Activated naive CD4-positive, alpha-beta T cell treated with Interleukin-2 at 50 U/mL for 16 hours (primary cell): ENCODE results near the gene WDR62.
"Not testable (repeated sequence)": the region's sequence is repeated elsewhere in the genome, so short reads cannot be mapped to it uniquely, and the experiment has no call there.

Experiments used
- DNase-seq: peaks from one replicate; pipeline ENCODE4 v3.0.0-alpha.2; 2020

WDR62 gene

DNA sequence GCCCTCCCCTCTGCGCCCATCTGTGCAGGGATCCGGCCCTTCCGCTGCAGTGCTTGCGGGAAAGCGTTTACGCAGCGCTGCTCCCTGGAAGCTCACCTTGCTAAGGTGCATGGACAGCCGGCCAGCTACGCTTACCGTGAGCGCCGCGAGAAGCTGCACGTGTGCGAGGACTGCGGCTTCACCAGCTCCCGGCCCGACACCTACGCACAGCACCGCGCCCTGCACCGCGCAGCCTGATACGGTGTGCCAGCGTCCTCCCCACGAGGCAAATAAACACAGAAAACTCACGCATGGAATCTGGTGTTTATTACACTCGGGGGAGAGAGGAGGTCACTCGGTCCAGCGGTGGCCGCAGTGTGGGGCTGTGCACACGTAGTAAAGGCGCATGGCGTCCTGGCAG, 58.7 kb downstream of the WDR62 start:
- DNase-seq = no peak

DNA sequence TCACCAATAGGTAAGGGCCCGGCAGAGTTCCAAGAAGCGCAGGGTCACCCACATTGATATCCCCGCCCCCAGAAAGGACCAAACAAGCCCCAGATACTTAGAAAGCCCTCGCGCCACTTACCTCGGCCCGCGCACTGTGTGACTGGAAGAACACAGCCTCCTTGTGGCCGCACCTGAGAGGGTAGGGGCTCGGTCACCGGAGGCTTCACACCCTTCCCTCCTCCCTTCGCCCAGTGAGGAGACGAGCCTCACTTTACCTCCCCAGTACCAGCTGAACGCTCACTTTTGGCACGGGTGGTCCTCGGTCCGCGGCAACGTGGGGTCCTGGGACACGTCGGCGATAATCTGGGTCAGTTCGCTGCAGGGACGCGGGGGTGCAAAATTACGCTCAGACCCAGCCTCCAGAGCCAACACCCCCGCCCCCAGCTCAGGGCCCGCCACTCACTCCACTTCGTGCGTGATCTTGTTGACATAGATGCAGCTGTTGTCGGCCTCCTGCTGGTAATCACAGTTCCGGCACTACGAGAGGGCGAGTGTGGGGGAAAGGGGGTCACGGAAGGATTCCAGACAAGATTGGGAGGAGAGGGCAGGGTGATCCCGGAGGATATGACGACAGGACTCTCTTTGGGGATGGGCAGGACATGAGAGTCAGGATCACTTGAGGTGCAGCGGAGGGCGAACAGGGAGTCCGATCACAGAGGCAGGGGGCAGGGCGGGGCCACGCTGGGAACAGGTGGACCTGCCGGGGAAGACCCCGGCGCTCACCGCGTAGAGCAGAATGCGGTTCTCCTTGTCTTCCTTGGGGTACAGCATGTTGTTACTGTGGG, 59.4 kb downstream of the WDR62 start:
- peak; percentile 23 for DNase-seq

DNA sequence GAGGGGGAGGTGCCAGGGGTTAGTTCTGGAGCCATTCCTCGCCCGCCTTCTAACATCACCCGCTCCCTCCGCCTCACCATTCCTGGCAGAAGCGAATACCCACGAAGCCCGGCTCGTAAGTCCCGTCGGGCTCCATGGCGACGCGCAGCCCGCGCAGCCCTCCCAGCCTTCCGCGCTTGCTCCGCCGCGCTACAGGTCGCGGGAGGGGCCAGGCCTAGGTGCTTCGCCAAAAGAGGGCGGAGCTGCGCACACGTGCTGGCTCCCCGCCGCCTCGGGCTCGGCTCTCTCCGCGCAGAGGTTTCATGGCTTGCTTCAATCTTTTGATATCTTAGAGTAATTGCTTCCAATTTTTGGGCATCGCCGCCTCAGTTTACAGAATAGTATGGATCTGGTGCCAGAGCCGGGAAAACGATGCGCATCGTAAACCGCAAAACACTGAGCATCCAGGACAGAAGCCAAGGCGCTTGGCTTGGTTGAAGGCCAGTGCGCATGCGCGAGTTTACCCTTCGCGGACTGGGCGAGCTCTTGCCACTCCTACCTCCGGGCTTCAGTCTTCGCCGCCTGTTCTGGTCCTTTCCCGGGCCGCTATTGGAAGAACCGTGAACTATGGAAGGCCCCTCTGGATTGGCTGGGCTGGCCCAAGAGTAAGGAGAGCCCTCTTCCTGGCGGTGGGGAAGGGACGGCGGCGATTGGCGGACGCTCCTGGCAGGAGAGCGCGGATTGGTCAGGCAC, 60.2 kb downstream of the WDR62 start, which contains the start of gene POLR2I:
TSS of gene POLR2I (minus strand) at position 155 of the 732 bp plus-strand sequence. CDS start at position 136, 19 bp downstream.
- DNase-seq = peak; percentile 98

DNA sequence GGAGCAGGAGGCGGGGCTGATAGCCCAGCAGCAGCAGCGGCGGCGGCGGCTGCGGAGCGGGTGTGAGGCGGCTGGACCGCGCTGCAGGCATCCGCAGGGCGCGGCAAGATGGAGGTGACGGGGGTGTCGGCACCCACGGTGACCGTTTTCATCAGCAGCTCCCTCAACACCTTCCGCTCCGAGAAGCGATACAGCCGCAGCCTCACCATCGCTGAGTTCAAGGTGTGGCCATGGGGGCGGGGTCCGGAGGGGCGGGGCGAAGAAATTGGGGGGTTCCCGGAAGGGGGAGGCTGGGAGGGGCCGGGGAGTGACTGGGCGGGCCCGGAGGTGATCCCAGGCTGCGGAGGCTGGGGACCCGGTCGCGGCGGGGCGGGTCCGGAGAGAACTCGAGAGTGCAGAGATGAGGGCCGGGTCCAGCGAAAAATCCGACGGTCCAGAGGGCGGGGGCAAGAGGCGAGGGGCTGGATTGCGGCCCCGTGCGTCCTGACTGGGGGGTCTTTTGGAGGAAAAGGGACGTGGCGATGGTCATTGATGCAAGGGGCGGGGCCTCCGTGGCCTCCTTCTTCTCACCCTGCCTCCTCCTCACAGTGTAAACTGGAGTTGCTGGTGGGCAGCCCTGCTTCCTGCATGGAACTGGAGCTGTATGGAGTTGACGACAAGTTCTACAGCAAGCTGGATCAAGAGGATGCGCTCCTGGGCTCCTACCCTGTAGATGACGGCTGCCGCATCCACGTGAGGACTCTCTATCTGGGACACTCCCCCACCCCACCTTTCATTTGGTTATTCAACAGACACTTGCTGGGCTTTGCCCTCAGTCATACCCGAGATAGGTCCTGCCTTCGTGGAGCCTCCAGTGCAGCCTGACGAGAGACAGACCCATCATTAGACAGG, 61.0 kb downstream of the WDR62 start, which contains the start of gene TBCB:
TSS of gene TBCB (plus strand) at position 16 of the 891 bp plus-strand sequence. CDS start at position 109, 93 bp downstream.
- peak; percentile 89 for DNase-seq

DNA sequence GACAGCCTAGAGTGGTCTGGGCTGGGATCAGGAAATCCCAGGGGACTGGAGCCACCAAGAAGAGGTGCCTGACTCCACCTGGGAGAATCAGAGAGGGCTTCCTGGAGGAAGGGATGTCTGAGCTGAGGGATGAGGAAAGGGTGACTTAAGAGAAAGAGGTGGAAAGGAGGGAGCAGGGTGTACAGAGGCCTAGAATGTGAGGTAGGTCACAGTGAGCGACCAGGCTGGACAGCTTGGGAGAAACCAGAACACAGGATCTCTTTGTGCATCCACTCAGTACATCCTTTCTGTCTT, 61.6 kb downstream of the WDR62 start:
- DNase-seq = no peak

DNA sequence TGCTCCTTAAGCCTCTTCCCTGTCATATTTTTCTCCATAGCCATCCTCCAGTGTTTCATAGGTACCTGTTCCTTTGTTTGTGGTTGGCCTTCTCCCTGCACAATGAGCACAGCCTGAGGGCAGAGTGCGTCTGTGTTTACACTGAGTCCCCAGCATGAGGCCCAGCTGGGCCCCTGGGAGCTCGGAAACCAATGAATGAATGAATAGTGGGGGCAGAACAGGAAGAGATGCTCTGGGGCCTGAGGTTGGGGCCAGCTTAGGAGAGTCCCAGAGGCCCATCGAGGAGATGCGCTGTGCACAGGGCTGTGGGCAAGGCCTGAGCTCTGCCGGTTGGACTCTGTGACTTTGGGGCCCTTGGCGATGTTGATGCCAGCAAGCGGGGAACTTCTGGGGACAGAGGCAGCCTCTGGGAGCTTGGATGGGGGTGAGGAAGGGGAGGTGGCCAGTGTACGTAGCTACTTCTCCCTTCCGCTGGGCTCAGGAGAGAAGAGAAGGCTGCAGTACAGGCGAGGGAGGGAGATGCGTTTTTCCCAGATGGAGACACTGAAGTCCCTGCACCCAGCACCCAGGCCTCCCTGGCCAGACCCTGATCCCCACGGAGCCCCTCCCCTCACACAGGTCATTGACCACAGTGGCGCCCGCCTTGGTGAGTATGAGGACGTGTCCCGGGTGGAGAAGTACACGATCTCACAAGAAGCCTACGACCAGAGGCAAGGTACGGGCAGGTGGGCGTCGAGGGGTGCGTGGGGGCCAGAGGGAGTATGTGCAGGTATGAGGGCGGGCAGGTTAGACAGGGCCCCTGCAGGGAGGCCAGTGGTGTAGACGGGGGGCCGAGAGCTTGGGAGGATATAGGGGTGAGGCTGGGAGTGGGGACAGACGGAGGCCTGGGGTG, 65.6 kb downstream of the WDR62 start:
- DNase-seq = no peak

DNA sequence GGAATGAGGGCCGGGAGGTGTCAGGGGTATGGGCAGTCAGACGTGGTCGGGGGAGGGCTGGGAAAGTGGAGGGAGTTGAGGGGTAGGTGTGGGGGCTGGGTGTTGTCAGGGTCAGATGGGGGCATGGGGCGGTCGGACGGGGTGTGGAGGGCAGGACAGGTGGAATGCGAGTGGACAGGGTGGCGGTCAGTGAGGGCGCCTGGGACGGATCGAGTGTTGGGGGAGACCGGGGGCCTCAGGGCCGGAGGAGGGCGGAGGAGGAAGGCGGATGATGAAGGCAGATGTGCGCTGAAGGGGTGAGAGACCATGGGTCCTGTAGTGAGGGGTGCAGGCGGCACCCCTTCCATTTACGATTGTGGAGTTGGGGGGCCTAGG, 66.3 kb downstream of the WDR62 start:
- no peak for DNase-seq

DNA sequence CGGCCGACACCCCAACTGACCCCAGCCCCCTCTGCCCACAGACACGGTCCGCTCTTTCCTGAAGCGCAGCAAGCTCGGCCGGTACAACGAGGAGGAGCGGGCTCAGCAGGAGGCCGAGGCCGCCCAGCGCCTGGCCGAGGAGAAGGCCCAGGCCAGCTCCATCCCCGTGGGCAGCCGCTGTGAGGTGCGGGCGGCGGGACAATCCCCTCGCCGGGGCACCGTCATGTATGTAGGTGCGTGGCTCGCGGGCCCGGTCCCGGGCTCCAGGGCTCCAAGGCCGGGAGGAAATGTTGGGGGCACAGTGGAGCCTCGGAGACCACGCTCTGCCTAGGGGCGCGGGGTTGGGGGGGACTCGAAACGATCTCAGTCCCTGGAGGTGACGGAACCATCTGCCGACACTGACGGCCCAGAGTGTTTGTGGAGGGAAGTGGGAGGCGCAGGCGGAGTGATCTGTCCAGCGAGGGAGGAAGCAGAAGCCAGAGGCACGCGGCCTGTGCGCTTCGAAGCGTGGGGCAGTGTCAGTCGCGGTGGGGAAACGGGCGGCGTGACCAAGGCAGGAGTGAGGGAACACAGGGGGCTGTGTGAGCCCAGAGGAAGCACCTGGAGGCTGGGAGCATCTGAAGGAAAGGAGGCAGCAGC, 66.9 kb downstream of the WDR62 start:
- no peak for DNase-seq

DNA sequence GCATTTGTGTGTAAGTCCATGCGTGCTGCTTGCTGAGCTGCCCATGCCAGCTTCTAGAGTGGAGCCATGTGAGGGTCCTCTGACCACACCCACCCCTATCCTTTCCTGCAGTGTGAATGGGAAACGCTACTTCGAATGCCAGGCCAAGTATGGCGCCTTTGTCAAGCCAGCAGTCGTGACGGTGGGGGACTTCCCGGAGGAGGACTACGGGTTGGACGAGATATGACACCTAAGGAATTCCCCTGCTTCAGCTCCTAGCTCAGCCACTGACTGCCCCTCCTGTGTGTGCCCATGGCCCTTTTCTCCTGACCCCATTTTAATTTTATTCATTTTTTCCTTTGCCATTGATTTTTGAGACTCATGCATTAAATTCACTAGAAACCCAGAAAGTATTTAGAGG, 70.9 kb downstream of the WDR62 start:
- DNase-seq = peak; percentile 12

DNA sequence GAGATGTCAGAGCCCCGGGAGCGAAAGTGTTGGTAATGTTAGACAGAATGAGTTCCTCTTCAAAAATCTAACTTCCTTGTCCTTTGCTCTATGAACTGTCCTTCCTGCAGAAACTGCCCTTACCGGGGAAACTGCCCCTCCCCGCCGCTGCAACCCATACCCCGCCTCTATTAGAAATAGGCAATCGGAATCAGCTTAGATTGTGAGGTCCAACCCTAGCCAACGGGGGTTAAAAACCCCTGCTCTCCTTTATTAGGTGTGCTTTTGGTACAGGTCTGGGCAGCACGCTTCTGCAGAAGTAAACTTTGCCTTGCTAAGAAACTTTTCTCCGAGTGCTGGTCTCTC, 73.7 kb downstream of the WDR62 start:
- DNase-seq = no peak

DNA sequence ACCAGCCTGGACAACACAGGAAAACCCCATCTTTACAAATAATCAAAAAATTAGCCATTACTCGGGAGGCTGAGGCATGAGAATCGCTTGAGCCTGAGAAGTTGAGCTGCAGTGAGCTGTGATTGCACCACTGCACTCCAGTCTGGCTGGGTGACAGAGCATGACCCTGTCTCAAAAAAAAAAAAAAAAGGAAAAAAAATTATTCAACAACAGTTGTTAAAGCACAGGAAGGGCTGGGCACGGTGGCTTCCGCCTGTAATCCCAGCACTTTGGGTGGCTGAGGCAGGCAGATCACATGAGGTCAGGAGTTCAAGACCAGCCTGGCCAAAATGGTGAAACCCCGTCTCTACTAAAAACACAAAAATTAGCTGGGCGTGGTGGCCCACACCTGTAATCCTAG, 76.5 kb downstream of the WDR62 start:
- DNase-seq = not testable (repeated sequence)

DNA sequence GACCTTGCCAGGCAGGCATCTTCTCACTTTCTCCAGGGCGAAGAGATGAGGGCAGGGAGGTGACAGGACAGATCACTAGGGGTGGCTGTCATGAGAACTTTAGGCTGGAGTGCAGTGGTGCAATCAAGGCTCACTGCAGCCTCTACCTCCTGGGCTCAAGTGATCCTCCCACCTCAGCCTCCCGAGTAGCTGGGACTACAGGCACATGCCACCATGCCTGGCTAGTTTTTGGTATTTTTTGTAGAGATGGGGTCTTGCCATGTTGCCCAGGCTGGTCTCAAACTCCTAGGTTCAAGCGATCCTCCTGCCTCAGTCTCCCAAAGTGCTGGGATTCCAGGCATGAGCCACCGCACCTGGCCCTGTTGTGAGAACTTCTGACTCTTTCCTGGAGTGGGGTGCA, 80.2 kb downstream of the WDR62 start:
- not testable (repeated sequence) for DNase-seq

DNA sequence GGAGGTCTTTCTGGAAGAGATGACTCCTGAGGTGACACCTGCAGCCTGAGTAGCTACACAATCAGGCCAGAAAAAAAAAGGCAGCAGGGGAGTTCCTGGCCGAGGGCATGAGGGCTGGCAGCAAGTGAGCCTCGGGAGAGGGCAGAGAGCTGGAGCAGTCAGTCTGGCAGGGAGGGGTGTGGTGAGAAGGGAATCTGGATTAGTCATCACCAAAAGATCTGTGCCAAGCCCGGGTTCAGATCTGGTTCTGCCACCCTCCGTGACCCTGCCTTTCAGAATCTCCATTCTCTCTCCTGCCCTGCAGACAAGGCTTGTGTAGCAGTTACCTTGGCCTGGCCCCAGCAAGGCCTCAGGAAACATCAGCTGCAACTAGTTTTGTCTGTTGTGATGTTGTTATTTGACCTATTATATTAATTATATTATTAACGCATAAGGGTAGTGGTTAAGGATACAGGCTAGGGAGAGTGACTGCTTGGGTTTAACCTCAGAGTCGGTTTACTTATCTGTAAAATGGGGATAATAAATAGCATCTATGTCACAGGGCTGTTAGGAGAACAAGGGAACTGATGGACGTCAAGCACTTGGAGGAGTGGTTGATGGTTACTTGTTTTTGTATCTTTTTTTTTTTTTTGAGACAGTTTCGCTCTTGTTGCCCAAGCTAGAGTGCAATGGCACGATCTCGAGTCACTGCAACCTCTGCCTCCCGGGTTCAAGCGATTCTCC, 82.4 kb downstream of the WDR62 start:
- no peak for DNase-seq

DNA sequence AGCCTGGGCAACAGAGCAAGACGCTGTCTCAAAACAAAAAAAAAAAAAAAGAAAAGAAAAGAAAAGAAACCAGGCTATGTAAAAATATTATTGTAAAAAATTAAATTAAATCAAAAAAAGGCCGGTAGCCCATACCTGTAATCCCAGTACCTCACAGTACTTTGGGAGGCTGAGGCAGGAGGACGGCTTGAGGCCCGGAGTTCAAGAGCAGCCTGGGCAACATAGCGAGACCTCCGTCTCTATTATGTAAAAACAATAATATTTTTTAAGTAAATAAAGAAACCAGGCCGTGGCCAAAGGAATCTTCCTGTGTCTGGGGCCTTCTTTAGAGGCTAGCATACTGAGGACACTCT, 84.4 kb downstream of the WDR62 start:
- no peak for DNase-seq

DNA sequence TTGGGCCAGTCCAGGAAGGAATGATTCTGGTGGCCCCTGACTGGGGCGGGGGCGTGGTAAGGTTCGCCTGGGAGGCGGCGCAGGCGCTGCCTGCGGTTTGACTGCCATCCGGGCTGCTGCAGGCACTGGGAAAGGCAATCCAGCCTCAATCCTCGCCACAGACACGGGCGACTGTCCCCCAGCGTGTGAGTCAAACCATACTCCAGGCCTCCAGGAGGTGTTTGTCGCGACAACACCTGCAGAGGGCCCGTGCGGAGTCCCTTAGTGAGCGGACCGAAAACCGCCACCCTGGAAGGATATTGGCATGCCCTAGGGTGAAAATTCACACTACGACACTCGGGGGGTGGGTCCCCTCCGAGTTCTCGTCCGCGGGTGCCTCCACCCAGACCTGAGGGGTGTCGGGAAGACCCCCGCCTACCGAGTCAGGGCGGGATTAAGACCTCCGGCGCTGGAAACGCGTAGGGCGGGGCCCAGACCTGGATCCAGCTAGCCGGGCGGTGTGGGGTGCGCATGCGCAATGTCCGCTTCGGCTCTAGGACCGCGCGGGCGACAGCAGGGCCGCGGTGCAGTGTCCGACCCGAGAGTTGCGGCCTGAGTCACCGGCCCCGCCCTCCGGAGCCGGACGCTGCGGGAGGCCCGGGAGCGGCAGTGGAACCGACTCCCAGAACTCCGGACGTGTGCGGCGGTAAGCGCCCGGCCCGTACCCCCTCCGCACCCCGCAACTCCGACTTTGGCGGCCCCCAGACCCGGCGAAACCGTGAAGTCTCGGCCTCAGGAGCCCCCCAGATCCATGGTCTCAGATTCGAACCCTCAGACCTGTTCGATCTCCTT, 85.0 kb downstream of the WDR62 start, which contains the start of gene CAPNS1:
TSS of gene CAPNS1 (plus strand) at position 594 of the 831 bp plus-strand sequence. CDS start 946 bp downstream, outside the sequence.
- peak; percentile 91 for DNase-seq

DNA sequence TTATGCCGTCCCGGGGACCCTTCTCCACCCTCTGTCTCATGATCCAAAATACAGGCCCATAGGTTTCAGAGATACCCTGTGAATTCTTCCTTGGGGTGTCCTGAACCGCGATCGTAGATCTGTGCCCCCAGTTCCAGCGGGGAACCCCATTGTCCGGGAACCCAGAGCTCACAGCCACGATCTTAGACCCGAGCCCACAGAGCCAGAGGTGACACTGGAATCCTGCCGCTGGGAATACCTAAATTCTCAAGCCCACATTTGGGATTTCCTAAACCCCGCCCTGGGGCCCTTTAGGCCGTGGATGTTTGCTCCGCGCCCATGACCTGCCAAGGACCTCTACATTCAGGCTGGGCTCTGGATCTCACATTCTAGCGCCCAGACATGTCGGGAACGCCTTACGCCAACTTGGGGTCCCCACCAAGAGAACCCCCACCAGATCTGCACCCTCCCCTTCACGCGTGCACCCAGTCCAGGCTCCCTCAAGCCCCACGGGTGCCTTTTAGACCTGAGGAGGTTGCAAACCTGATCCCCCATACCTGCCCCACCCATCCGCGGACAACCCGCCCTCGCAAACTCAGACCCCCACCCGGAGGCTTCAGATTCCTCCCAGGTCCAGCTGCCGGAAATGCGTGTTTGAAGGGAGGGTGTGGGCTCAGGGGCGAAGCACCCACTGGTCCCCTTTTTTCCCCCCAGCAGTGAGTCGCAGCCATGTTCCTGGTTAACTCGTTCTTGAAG, 85.8 kb downstream of the WDR62 start:
- DNase-seq = peak; percentile 45

DNA sequence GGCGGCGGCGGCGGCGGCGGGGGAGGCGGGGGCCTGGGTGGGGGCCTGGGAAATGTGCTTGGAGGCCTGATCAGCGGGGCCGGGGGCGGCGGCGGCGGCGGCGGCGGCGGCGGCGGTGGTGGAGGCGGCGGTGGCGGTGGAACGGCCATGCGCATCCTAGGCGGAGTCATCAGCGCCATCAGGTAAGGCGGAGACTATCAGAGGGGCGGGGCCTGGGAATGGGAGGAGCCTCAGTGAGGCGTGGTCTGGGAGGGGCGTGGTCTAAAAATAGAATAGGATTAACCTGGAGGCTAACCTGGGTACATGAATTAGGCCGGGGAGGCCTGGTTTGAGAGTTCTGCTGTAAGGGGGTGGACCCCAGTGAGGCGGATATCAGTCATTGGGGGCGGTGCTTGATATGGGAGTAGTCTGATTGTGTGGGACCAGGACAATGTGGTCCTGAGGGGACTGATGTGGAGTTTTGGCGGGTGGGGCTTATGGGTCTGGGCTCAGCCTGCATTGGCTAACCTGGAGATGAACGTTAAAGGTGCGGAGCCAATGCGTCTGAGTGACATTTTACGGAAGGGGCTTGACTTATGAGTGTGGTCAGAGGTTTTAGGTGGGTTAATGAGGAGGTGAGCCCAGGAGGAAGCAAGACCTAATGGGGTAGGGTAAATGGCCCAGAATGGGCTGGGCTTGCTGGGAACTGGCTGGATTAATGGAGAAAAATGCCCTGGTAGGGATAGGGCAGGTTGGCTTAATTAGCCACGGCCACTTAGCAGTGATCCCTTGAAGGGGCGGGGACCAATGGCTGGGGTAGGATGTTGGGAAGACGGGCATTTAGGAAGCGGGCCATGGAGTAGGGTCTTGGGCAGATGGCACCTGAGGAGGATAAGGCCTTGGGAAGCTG, 86.6 kb downstream of the WDR62 start:
- DNase-seq = peak; percentile 90

DNA sequence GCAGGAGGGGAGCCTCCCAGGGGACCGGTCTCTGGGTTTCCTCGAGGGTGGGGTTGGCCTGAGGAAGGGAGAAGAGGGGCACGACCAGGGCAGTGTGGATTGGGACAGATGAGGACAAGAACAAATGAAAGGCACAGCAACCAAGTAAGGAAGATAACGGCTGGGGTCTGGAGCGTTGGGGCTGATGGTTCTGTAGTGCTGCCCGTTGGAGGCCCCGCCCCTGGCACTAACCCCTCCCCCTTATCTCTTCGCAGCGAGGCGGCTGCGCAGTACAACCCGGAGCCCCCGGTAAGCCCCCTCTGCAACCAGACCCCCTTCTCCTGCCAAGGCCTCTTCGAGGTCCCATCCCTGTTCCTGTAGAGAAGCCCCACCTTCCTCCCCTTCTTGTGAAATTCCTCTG, 87.3 kb downstream of the WDR62 start:
- no peak for DNase-seq
